GM23338 (cell line): ENCODE results near the gene OR51A4. TPM values are rescaled to one million over a fixed set of nuclear protein-coding genes. Genes with fewer than 3 reads are reported as not detected.

Experiments used
- ATAC-seq: fragments of 200-7000 bp; cut with Tn5 transposase; 3 replicates; pipeline ENCODE4 v1.9.1; 2020
- DNase-seq: peaks from one replicate; pipeline ENCODE4 v3.0.0-alpha.2; 2015; ENCODE audit warnings: low spot score
- H2AFZ ChIP-seq: fragments of 200-600 bp; sonication (generic); 2 replicates; pipeline ENCODE4 v1.8.0; 2016; ENCODE audit warnings: antibody characterized with exemption, mild to moderate bottlenecking, moderate library complexity
- H3F3A ChIP-seq: fragments of 200-600 bp; sonication (generic); replicated peaks from 2 replicates; pipeline ENCODE4 v1.8.0; 2017; ENCODE audit warnings: antibody characterized with exemption, mixed run types, low read depth
- H3K27ac ChIP-seq: fragments of 200-600 bp; sonication (generic); 2 replicates; pipeline ENCODE4 v1.6.1; 2016; ENCODE audit warnings: low read depth
- H3K27me3 ChIP-seq: fragments of 200-600 bp; sonication (generic); 2 replicates; pipeline ENCODE4 v1.8.0; 2016; ENCODE audit warnings: mild to moderate bottlenecking, mixed run types, moderate library complexity; ENCODE audit not compliant: insufficient read depth
- H3K36me3 ChIP-seq: fragments of 200-600 bp; sonication (generic); 2 replicates; pipeline ENCODE4 v1.8.0; 2016; ENCODE audit warnings: mild to moderate bottlenecking; ENCODE audit not compliant: insufficient read depth
- H3K4me1 ChIP-seq: fragments of 200-600 bp; sonication (generic); 2 replicates; pipeline ENCODE4 v1.8.0; 2016; ENCODE audit warnings: mild to moderate bottlenecking, moderate library complexity; ENCODE audit not compliant: insufficient read depth
- H3K4me2 ChIP-seq: fragments of 200-600 bp; sonication (generic); 2 replicates; pipeline ENCODE4 v1.7.1; 2017; ENCODE audit warnings: mixed run types
- H3K4me3 ChIP-seq: fragments of 200-600 bp; sonication (generic); 2 replicates; pipeline ENCODE4 v1.6.1; 2016; ENCODE audit warnings: mixed run types
- H3K79me2 ChIP-seq: fragments of 200-600 bp; sonication (generic); replicated peaks from 2 replicates; pipeline ENCODE4 v1.8.0; 2017; ENCODE audit warnings: mild to moderate bottlenecking; ENCODE audit not compliant: insufficient read depth
- H3K9me2 ChIP-seq: fragments of 200-600 bp; sonication (generic); 2 replicates; pipeline ENCODE4 v1.8.0; 2017; ENCODE audit not compliant: insufficient read depth
- H4K20me1 ChIP-seq: fragments of 200-600 bp; sonication (generic); replicated peaks from 2 replicates; pipeline ENCODE4 v1.8.0; 2017; ENCODE audit warnings: mild to moderate bottlenecking; ENCODE audit not compliant: insufficient read depth
- H3K27ac Mint-ChIP-seq: 2 replicates; pipeline ENCODE4 v1.8.0; 2020; ENCODE audit warnings: inconsistent platforms, mild to moderate bottlenecking, moderate library complexity, mixed read lengths
- H3K27me3 Mint-ChIP-seq: 3 replicates; pipeline ENCODE4 v1.8.0; 2022; ENCODE audit warnings: low read depth, mild to moderate bottlenecking, moderate library complexity, mixed read lengths, inconsistent platforms; ENCODE audit not compliant: insufficient read depth, poor library complexity
- H3K36me3 Mint-ChIP-seq: 3 replicates; pipeline ENCODE4 v1.8.0; 2021; ENCODE audit warnings: low read depth, mild to moderate bottlenecking, inconsistent platforms, moderate library complexity, mixed read lengths
- H3K4me1 Mint-ChIP-seq: 3 replicates; pipeline ENCODE4 v1.8.0; 2020; ENCODE audit warnings: mild to moderate bottlenecking, inconsistent platforms, mixed read lengths
- H3K4me3 Mint-ChIP-seq: 3 replicates; pipeline ENCODE4 v1.8.0; 2021; ENCODE audit warnings: moderate library complexity, mild to moderate bottlenecking, inconsistent platforms, mixed read lengths
- H3K9me3 Mint-ChIP-seq: 3 replicates; pipeline ENCODE4 v1.8.0; 2020; ENCODE audit warnings: moderate library complexity, mild to moderate bottlenecking, inconsistent platforms, mixed read lengths
- CREB1 ChIP-seq: fragments of 250-450 bp; sonication (Bioruptor Pico); IDR thresholded peaks from 2 replicates; pipeline ENCODE4 v1.5.0; 2020; ENCODE audit warnings: low read depth, mild to moderate bottlenecking, moderate library complexity
- EZH2 ChIP-seq: fragments of 200-600 bp; sonication (generic); IDR thresholded peaks from one replicate; pipeline ENCODE4 v1.8.0; 2017; ENCODE audit warnings: antibody characterized with exemption, mild to moderate bottlenecking, low read depth; ENCODE audit not compliant: unreplicated experiment
- EZH2phosphoT487 ChIP-seq: fragments of 200-600 bp; sonication (generic); IDR thresholded peaks from one replicate; pipeline ENCODE4 v1.8.1; 2018; ENCODE audit warnings: antibody characterized with exemption; ENCODE audit not compliant: unreplicated experiment
- JUNB ChIP-seq: IDR thresholded peaks from one replicate; pipeline ENCODE4 v1.6.1; 2016; ENCODE audit warnings: antibody characterized with exemption; ENCODE audit not compliant: unreplicated experiment
- NANOG ChIP-seq: IDR thresholded peaks from 2 replicates; pipeline ENCODE4 v1.6.1; 2016; ENCODE audit warnings: antibody characterized with exemption, borderline replicate concordance
- POLR2AphosphoS5 ChIP-seq: IDR thresholded peaks from 2 replicates; pipeline ENCODE4 v1.6.1; 2016; ENCODE audit warnings: antibody characterized with exemption, low read depth
- STAT1 ChIP-seq: IDR thresholded peaks from one replicate; pipeline ENCODE4 v1.6.1; 2016; ENCODE audit warnings: antibody characterized with exemption; ENCODE audit not compliant: unreplicated experiment
- ZNF114 ChIP-seq: fragments of 250-450 bp; sonication (Bioruptor Pico); IDR thresholded peaks from 2 replicates; pipeline ENCODE4 v1.5.0; 2020; ENCODE audit warnings: mild to moderate bottlenecking, moderate library complexity
- ZNF331 ChIP-seq: fragments of 250-450 bp; sonication (Bioruptor Pico); IDR thresholded peaks from 2 replicates; pipeline ENCODE4 v1.5.0; 2020; ENCODE audit warnings: low read depth, mild to moderate bottlenecking, moderate library complexity
- ZNF462 ChIP-seq: fragments of 250-450 bp; sonication (Bioruptor Pico); IDR thresholded peaks from 2 replicates; pipeline ENCODE4 v1.5.0; 2020; ENCODE audit warnings: mild to moderate bottlenecking, moderate library complexity
- polyA plus RNA-seq: library from polyadenylated mRNA; unstranded; fragments of >200 nt; fragmentation: Nextera tagmentation; extraction: Ambion mirVana; gene quantifications from 2 replicates; pipeline ENCODE4 v1.2.1, GENCODE V29; 2016
- total RNA-seq: library from RNA; depleted of rRNA; stranded (reverse); fragments of >200 nt; shearing (Covaris generic); gene quantifications from 2 replicates; pipeline ENCODE4 v1.2.3, GENCODE V29; 2014
- TF ChIP-seq, protein P1 (sequence below), 2 experiments: fragments of 200-600 bp in 1 of 2; sonication (generic) in 1 of 2; conservative IDR thresholded peaks; 2 replicates each; pipeline versions ENCODE4 v1.5.1 to v1.6.1; 2016 to 2017; ENCODE audit warnings: antibody characterized with exemption in 2 of 2, low read depth in 2 of 2, mild to moderate bottlenecking in 2 of 2, moderate library complexity in 1 of 2
- TF ChIP-seq, protein P2 (sequence below): IDR thresholded peaks from 2 replicates; pipeline ENCODE4 v1.6.1; 2016; ENCODE audit warnings: antibody characterized with exemption
- TF ChIP-seq, protein P3 (sequence below): IDR thresholded peaks from one replicate; pipeline ENCODE4 v1.6.1; 2018; ENCODE audit warnings: antibody characterized with exemption; ENCODE audit not compliant: unreplicated experiment

Gene OR51A4
- total and polyA plus RNA-seq, 2 experiments from 2014 or later: not detected

DNA sequence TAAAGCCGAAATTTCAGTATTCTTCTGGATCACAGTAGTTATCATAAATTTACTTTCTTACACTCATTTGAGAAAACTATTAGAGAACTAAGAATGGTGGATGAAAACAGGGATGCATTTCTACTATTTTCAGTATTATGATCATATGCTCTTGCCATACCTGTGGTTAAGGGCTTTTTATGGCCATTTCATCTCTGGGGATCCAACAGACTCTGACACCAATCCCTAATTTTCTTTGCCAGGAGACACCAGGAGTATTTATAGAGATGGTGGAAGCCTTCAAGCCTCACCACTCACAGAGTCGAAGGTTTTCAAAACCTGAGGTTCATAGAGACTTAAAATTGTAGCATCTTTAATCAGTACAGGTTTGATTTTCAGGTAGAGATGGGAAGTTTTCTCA lies 47.1 kb upstream of the OR51A4 start, which contains the start of gene OR51L1:
OR51L1 (plus strand) TSS at position 301 of the 400 bp plus-strand sequence. CDS start 4,132 bp downstream, outside the sequence.
- DNase-seq (no peak), ATAC-seq (no peak)
- no peaks in the 10 kb centered on the region for H3K4me1 Mint-ChIP-seq
- H3K9me3 Mint-ChIP-seq: no peaks in the 10 kb centered on the region
- Histone ChIP-seq H4K20me1 (no peaks in the 10 kb centered on the region), H3K4me2 (no peak within 1 kb of the TSS), H3K27me3 (no peaks in the 10 kb centered on the region), H3K79me2 (no peaks in the 10 kb centered on the region), H3K9me2 (peaks cover under 1% of the 10 kb centered on the region; the same call in 1 of the 2 replicates), H3F3A (no peaks in the 10 kb centered on the region), H2AFZ (0 out of 2 replicates have a peak within 1 kb of the TSS, but pooled peaks have one; percentile 34), H3K4me1 (no peaks in the 10 kb centered on the region), H3K36me3 (no peaks in the 10 kb centered on the region), H3K27ac (no peak within 1 kb of the TSS), H3K4me3 (no peak within 1 kb of the TSS)
- no peaks in the 10 kb centered on the region for H3K36me3 Mint-ChIP-seq
- H3K27me3 Mint-ChIP-seq: peaks cover 1% of the 10 kb centered on the region
- H3K4me3 Mint-ChIP-seq: no peak within 1 kb of the TSS
- TF ChIP-seq, protein P1, sequence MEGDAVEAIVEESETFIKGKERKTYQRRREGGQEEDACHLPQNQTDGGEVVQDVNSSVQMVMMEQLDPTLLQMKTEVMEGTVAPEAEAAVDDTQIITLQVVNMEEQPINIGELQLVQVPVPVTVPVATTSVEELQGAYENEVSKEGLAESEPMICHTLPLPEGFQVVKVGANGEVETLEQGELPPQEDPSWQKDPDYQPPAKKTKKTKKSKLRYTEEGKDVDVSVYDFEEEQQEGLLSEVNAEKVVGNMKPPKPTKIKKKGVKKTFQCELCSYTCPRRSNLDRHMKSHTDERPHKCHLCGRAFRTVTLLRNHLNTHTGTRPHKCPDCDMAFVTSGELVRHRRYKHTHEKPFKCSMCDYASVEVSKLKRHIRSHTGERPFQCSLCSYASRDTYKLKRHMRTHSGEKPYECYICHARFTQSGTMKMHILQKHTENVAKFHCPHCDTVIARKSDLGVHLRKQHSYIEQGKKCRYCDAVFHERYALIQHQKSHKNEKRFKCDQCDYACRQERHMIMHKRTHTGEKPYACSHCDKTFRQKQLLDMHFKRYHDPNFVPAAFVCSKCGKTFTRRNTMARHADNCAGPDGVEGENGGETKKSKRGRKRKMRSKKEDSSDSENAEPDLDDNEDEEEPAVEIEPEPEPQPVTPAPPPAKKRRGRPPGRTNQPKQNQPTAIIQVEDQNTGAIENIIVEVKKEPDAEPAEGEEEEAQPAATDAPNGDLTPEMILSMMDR (conservative IDR thresholded peaks at IDR 0.05; ENCODE audit: low read depth in 2 of 2): no peak
- TF ChIP-seq JUNB (no peak), ZNF114 (CRISPR knock-in tag) (no peak), ZNF462 (no peak), POLR2AphosphoS5 (no peak), ZNF331 (CRISPR knock-in tag) (no peak), CREB1 (no peak), EZH2phosphoT487 (no peak), EZH2 (no peak), NANOG (no peak), STAT1 (no peak)
- TF ChIP-seq, protein P2, sequence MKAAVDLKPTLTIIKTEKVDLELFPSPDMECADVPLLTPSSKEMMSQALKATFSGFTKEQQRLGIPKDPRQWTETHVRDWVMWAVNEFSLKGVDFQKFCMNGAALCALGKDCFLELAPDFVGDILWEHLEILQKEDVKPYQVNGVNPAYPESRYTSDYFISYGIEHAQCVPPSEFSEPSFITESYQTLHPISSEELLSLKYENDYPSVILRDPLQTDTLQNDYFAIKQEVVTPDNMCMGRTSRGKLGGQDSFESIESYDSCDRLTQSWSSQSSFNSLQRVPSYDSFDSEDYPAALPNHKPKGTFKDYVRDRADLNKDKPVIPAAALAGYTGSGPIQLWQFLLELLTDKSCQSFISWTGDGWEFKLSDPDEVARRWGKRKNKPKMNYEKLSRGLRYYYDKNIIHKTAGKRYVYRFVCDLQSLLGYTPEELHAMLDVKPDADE: no peak
- TF ChIP-seq, protein P3, sequence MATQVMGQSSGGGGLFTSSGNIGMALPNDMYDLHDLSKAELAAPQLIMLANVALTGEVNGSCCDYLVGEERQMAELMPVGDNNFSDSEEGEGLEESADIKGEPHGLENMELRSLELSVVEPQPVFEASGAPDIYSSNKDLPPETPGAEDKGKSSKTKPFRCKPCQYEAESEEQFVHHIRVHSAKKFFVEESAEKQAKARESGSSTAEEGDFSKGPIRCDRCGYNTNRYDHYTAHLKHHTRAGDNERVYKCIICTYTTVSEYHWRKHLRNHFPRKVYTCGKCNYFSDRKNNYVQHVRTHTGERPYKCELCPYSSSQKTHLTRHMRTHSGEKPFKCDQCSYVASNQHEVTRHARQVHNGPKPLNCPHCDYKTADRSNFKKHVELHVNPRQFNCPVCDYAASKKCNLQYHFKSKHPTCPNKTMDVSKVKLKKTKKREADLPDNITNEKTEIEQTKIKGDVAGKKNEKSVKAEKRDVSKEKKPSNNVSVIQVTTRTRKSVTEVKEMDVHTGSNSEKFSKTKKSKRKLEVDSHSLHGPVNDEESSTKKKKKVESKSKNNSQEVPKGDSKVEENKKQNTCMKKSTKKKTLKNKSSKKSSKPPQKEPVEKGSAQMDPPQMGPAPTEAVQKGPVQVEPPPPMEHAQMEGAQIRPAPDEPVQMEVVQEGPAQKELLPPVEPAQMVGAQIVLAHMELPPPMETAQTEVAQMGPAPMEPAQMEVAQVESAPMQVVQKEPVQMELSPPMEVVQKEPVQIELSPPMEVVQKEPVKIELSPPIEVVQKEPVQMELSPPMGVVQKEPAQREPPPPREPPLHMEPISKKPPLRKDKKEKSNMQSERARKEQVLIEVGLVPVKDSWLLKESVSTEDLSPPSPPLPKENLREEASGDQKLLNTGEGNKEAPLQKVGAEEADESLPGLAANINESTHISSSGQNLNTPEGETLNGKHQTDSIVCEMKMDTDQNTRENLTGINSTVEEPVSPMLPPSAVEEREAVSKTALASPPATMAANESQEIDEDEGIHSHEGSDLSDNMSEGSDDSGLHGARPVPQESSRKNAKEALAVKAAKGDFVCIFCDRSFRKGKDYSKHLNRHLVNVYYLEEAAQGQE: no peak
- H3K27ac Mint-ChIP-seq: no peak within 1 kb of the TSS
